ENCODE results near the gene FRMD8. TPM values are rescaled to one million over a fixed set of nuclear protein-coding genes. Genes with fewer than 3 reads are reported as not detected.
A peak's percentile ranks its signal among the peaks of the same experiment; 100 is the strongest.

The FRMD8 gene
- total and polyA plus RNA-seq, 9 of the 15 experiments (the other 6 are each of a cell fraction or from before 2014, with no cell fraction given) = 4.5 to 54.5 (median 15.8) TPM

GRCh38 chr11:65354265-65355012, 32.0 kb upstream of the FRMD8 start, which contains the start of gene TIGD3 (continued):
- TF ChIP-seq RBBP5 (IDR thresholded peaks at IDR 0.05; ENCODE audit: borderline replicate concordance, insufficient read depth, low read length, poor library complexity, severe bottlenecking) = peak; percentile 40
- TF ChIP-seq HNRNPL (IDR thresholded peaks at IDR 0.05; ENCODE audit: low read depth, low read length) = no peak
- TF ChIP-seq RB1 (IDR thresholded peaks at IDR 0.05; ENCODE audit: low read depth) = peak; percentile 30; the same call in 1 of the 2 replicates
- no peak for TF ChIP-seq THRB (CRISPR knock-in tag; conservative IDR thresholded peaks at IDR 0.05)
- no peak for TF ChIP-seq POLR2B (IDR thresholded peaks at IDR 0.05; ENCODE audit: low read depth, partially characterized antibody)
- peak; percentile 6 for TF ChIP-seq CTCFL (IDR thresholded peaks at IDR 0.05; ENCODE audit: borderline replicate concordance, insufficient read depth, low read depth, low read length, poor library complexity, severe bottlenecking)
- peak; percentile 39 for TF ChIP-seq HMGN3 (IDR thresholded peaks at IDR 0.05; ENCODE audit: borderline replicate concordance, extremely low read depth, insufficient read length, low read depth, low read length)
- TF ChIP-seq CCNT2 (IDR thresholded peaks at IDR 0.05; ENCODE audit: borderline replicate concordance, extremely low read depth, insufficient read length, low read depth, low read length) = peak; percentile 66
- no peak for TF ChIP-seq PHF20 (IDR thresholded peaks at IDR 0.05; ENCODE audit: partially characterized antibody)
- TF ChIP-seq ZNF217 (CRISPR knock-in tag; IDR thresholded peaks at IDR 0.05) = no peak
- no peak for TF ChIP-seq TBL1XR1 (IDR thresholded peaks at IDR 0.05; ENCODE audit: low read length in 2 of 2)
- no peak for TF ChIP-seq ZNF696 (CRISPR knock-in tag; conservative IDR thresholded peaks at IDR 0.05)
- TF ChIP-seq ASH1L (IDR thresholded peaks at IDR 0.05; ENCODE audit: borderline replicate concordance, low read depth, partially characterized antibody) = no peak
- no peak for TF ChIP-seq SUPT5H (IDR thresholded peaks at IDR 0.05)
- TF ChIP-seq E2F1 (CRISPR knock-in tag; IDR thresholded peaks at IDR 0.05) = no peak
- TF ChIP-seq NCOA2 (IDR thresholded peaks at IDR 0.05; ENCODE audit: partially characterized antibody in 2 of 2) = no peak
- TF ChIP-seq GTF2A2 (tag; IDR thresholded peaks at IDR 0.05) = no peak
- TF ChIP-seq CREM (IDR thresholded peaks at IDR 0.05; ENCODE audit: low read depth) = peak; percentile 42; the same call in 1 of the 2 replicates
- TF ChIP-seq TEAD2 (tag; IDR thresholded peaks at IDR 0.05) = no peak
- peak; percentile 89 for TF ChIP-seq MBD2 (IDR thresholded peaks at IDR 0.05; ENCODE audit: borderline replicate concordance, low read depth)
- no peak; the same call in 1 of the 2 replicates for TF ChIP-seq CREB1 (IDR thresholded peaks at IDR 0.05)
- peak; percentile 48; the same call in 1 of the 2 replicates for TF ChIP-seq CREB1 (CRISPR knock-in tag; IDR thresholded peaks at IDR 0.05)

All from K562 (cell line).